ENCODE measurements around the gene INHBE. TPM values are rescaled to one million over a fixed set of nuclear protein-coding genes. Genes with fewer than 3 reads are reported as not detected.

Gene INHBE
- total and polyA plus RNA-seq, 9 donors: not detected

DNA sequence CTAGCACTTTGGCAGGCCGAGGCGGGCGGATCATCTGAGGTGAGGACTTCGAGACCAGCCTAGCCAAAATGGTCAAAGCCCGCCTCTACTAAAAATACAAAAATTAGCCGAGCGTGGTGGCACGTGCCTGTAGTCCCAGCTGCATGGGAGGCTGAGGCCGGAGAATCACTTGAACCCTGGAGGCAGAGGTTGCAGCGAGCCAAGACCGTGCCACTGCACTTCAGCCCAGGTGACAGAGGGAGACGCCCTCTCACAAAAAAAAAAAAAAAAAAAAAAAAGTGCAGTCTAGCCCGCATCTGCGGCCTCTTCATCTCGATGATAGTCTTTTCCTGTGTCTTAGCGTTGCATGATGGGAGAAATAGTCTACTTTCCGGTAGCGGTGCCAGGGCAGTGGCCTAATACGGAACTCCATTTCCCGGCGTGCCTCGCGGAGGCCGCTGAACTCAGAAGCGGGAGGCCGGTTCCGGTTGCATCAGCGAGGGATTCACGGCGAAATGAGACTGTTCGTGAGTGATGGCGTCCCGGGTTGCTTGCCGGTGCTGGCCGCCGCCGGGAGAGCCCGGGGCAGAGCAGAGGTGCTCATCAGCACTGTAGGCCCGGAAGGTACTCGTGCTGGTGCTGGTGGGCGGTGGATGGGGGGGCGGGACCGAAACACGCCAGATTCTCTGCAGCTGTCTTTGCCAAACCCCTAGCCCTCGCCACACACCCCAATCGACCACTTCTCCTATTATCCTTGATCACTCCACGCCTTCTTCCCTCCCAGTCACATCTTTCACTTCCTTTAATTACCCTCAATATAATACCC, 32.7 kb downstream of the INHBE start, which contains the start of gene MARS1:
MARS1 (plus strand) TSS at position 472 of the 805 bp plus-strand sequence; CDS start at position 495, 23 bp downstream.
- TF ChIP-seq EP300 (IDR thresholded peaks at IDR 0.05): no peak
- TF ChIP-seq POLR2A (IDR thresholded peaks at IDR 0.05): peak; percentile 64
- TF ChIP-seq, protein P1, sequence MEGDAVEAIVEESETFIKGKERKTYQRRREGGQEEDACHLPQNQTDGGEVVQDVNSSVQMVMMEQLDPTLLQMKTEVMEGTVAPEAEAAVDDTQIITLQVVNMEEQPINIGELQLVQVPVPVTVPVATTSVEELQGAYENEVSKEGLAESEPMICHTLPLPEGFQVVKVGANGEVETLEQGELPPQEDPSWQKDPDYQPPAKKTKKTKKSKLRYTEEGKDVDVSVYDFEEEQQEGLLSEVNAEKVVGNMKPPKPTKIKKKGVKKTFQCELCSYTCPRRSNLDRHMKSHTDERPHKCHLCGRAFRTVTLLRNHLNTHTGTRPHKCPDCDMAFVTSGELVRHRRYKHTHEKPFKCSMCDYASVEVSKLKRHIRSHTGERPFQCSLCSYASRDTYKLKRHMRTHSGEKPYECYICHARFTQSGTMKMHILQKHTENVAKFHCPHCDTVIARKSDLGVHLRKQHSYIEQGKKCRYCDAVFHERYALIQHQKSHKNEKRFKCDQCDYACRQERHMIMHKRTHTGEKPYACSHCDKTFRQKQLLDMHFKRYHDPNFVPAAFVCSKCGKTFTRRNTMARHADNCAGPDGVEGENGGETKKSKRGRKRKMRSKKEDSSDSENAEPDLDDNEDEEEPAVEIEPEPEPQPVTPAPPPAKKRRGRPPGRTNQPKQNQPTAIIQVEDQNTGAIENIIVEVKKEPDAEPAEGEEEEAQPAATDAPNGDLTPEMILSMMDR (IDR thresholded peaks at IDR 0.05): peak in 1 of 3 donors; percentile 9
- Histone ChIP-seq H3K27me3 (no peaks in the 10 kb centered on the region), H3K27ac (peak within 1 kb of the TSS in 1 of 2 donors; percentile 46), H3K4me1 (ENCODE audit: insufficient read depth) (peaks cover 5% of the 10 kb centered on the region), H3K36me3 (no peaks in the 10 kb centered on the region), H3K4me3 (peak within 1 kb of the TSS; percentile 81), H3K9me3 (no peaks in the 10 kb centered on the region)
- intact Hi-C loops (cut with DNase I): no loop called here
- 1 to 5% (median 2%) methylated on average over 47 of the region's 47 CpGs for whole genome bisulfite sequencing, 3 donors
- DNase-seq: peak; percentile 90 to 95 (median 91)

DNA sequence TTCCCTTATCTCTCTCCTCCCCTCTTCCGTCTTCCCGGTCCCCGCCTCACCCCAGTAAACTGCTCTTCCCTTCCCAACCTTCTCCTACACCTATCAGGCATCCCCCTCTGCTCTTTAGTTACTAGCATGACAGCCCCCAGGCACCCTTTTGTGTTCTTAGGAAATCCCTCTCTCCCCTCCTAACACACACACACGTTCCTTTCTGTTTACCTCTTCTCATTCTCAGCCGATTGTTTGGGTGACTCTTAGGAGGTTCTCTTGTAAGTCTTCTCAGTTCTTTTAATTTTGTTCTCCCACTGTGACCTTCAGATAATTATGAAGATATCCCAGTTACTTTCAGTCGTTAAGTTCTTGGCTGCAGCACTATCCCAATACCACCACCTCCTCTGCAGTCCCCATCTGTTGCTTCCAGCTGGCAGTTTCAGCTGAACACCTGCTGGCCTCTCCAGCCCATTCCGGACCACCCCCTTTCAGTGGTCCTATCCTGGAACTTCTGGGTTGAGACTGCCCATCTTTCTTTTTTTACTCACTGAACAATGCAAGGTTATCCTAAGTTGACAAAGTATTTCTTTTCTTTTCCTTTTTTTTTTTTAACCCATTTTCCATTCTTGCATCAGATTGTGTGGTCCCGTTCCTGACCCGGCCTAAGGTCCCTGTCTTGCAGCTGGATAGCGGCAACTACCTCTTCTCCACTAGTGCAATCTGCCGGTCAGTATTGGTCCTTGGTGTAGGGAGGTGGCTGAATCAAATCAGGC, 33.5 kb downstream of the INHBE start:
- H3K27me3 ChIP-seq: no peaks in the 10 kb centered on the region
- intact Hi-C loops (cut with DNase I): no loop called here
- H3K9me3 ChIP-seq: no peaks in the 10 kb centered on the region
- WGBS, 3 donors: 23 to 27% (median 26%) methylated on average over 11 of the region's 11 CpGs
- DNase-seq: no peak
- H3K4me3 ChIP-seq: peak overlapping the region; percentile 81
- H3K4me1 ChIP-seq (ENCODE audit: insufficient read depth): peaks cover 5% of the 10 kb centered on the region
- TF ChIP-seq POLR2A (IDR thresholded peaks at IDR 0.05) (no peak), EP300 (IDR thresholded peaks at IDR 0.05) (no peak)
- TF ChIP-seq, protein P1 (IDR thresholded peaks at IDR 0.05): no peak
- H3K27ac ChIP-seq: peak overlapping the region in 1 of 2 donors; percentile 46
- H3K36me3 ChIP-seq: no peaks in the 10 kb centered on the region

DNA sequence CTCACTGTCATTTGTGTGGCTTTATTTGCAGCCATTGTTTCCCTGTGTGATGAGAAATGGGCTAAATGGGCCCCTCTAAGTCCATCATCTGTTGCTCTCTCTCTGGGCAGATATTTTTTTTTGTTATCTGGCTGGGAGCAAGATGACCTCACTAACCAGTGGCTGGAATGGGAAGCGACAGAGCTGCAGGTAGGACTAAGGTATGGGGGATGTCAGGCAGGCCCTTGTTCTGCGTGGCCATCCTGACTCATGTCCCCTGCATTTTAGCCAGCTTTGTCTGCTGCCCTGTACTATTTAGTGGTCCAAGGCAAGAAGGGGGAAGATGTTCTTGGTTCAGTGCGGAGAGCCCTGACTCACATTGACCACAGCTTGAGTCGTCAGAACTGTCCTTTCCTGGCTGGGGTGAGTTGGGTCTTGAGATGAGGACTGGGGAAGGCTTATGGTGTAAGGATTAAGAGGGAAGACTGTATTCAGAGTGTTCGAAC, 34.1 kb downstream of the INHBE start:
- 87 to 89% (median 88%) methylated on average over 5 of the region's 5 CpGs for WGBS, 3 donors
- Histone ChIP-seq H3K27me3 (no peaks in the 10 kb centered on the region), H3K36me3 (no peaks in the 10 kb centered on the region), H3K27ac (no peak overlapping the region), H3K4me1 (ENCODE audit: insufficient read depth) (peaks cover 5% of the 10 kb centered on the region), H3K4me3 (no peak overlapping the region), H3K9me3 (no peaks in the 10 kb centered on the region)
- TF ChIP-seq POLR2A (IDR thresholded peaks at IDR 0.05) (no peak), EP300 (IDR thresholded peaks at IDR 0.05) (no peak)
- TF ChIP-seq, protein P1 (IDR thresholded peaks at IDR 0.05): no peak
- intact Hi-C loops (cut with DNase I): no loop called here
- DNase-seq: no peak

DNA sequence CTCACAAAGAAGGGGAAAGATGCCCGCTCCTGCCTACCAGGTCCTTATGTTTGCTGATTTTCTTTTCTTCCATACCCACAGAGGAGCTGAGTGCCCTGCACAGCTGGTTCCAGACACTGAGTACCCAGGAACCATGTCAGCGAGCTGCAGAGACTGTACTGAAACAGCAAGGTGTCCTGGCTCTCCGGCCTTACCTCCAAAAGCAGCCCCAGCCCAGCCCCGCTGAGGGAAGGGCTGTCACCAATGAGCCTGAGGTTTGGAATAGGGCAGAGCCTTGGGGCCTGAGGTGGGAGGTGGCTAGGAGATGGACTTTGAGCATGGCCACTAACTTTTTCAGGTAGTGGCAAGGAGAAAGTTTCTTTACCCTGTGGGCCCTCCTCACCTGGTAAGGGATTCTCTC, 35.0 kb downstream of the INHBE start:
- no peaks in the 10 kb centered on the region for H3K36me3 ChIP-seq
- intact Hi-C loops (cut with DNase I): no loop called here
- no peak overlapping the region for H3K27ac ChIP-seq
- no peak for DNase-seq
- WGBS, 3 donors: 95 to 97% (median 96%) methylated on average over 4 of the region's 4 CpGs
- H3K9me3 ChIP-seq: no peaks in the 10 kb centered on the region
- H3K27me3 ChIP-seq: no peaks in the 10 kb centered on the region
- H3K4me3 ChIP-seq: no peak overlapping the region
- peaks cover 5% of the 10 kb centered on the region for H3K4me1 ChIP-seq (ENCODE audit: insufficient read depth)
- TF ChIP-seq, protein P1 (IDR thresholded peaks at IDR 0.05): no peak
- TF ChIP-seq POLR2A (IDR thresholded peaks at IDR 0.05): no peak
- TF ChIP-seq EP300 (IDR thresholded peaks at IDR 0.05): no peak

All from ovary (tissue), 9 donors.